ENCODE measurements around the gene SYTL1.

SYTL1 gene

DNA sequence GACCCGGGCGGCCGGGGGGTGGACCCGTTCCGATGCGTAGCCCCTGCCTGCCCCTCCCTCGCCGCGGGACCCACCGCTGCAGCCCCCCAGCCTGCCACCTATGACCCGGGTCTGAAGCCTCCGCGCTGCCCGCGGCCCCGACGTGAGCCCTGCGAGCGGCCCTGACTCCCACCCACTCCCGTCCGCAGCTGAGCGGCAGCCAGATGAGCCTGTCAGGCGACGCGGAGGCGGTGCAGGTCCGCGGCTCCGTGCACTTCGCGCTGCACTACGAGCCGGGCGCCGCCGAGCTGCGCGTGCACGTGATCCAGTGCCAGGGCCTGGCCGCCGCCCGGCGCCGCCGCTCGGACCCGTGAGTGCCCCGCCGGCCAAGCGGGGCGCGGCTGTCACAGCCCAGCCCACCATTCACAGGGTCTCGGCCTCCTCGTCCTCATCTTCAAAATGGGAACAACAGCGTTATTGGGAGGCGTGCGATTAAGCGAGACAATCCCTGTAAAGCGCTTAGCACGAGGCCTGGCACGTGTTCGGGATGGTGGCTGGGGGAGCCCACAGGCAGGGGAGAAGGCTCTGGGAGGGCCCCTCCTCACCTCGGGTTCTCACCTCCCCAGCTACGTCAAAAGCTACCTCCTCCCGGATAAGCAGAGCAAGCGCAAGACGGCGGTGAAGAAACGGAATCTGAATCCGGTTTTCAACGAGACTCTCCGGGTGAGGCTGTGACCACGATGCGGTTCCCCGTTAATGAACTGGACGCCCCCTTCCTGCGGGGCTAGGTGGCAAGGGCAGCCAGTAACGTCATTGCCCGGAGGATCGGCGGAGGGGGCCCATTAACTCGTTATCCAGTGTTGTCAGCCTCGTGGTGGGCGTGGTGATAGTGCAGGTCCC is 8.2 kb downstream of the SYTL1 start:
- no peaks in the 10 kb centered on the region for H3K9me3 ChIP-seq (ENCODE audit: low read length)
- no peaks in the 10 kb centered on the region for H3K36me3 ChIP-seq (ENCODE audit: insufficient read depth, low read length)
- H3K9ac ChIP-seq (ENCODE audit: low read length): no peak overlapping the region
- peaks cover 15% of the 10 kb centered on the region for H3K4me1 ChIP-seq (ENCODE audit: insufficient read depth, low read length)
- no peak overlapping the region for H3K27ac ChIP-seq (ENCODE audit: low read depth, low read length)
- peaks cover 4 to 32% of the 10 kb centered on the region in 2 donors for H3K27me3 ChIP-seq (ENCODE audit: control insufficient read depth in 1 of 2, insufficient read depth in 2 of 2, low read length in 2 of 2)
- peak overlapping the region; percentile 32 to 38 for H3K4me3 ChIP-seq (ENCODE audit: low read depth in 1 of 2, low read length in 2 of 2)

DNA sequence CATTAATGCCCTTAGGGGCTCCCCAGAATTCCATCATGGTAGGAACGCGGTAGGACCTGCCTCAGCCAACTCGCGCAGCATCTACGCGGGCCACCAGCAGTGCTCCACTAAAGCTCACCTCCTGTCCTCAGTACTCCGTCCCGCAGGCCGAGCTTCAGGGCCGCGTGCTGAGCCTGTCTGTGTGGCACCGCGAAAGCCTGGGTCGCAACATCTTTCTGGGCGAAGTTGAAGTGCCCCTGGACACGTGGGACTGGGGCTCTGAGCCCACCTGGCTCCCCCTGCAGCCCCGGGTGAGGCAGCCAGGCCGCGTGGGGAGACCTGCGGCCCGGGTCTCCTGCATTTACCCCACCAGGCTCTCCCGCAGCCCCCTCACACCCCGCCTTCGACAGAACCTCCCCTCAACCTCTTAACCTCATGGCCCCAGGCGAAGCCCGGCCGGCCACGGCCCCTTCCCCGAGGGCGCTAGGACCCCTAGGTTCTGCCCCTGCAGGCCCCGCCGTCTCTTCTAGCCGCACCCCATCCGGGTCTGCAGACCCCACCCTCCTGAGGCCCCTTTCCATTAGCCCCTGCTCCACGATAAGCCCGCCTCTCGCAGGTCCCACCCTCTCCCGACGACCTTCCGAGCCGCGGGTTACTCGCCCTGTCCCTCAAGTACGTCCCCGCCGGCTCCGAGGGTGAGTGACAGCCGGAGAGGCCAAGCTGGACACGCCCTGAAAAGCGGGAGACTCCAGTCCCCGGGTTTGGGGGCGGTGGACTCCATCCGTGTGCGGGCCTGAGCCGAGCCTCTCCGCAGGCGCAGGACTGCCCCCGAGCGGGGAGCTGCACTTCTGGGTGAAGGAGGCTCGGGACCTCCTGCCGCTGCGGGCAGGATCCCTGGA is 9.1 kb downstream of the SYTL1 start:
- Histone ChIP-seq H3K4me3 (ENCODE audit: low read depth in 1 of 2, low read length in 2 of 2) (peak overlapping the region in 1 of 2 donors; percentile 38), H3K27ac (ENCODE audit: low read depth, low read length) (no peak overlapping the region), H3K36me3 (ENCODE audit: insufficient read depth, low read length) (peaks cover 7% of the 10 kb centered on the region), H3K9me3 (ENCODE audit: low read length) (no peaks in the 10 kb centered on the region), H3K4me1 (ENCODE audit: insufficient read depth, low read length) (peaks cover 15% of the 10 kb centered on the region), H3K9ac (ENCODE audit: low read length) (no peak overlapping the region), H3K27me3 (ENCODE audit: control insufficient read depth in 1 of 2, insufficient read depth in 2 of 2, low read length in 2 of 2) (peaks cover 4 to 32% of the 10 kb centered on the region in 2 donors)

- Histone ChIP-seq H3K4me3 (ENCODE audit: low read depth in 1 of 2, low read length in 2 of 2) (peak overlapping the region in 1 of 2 donors; percentile 27), H3K4me1 (ENCODE audit: insufficient read depth, low read length) (peaks cover 15% of the 10 kb centered on the region), H3K9ac (ENCODE audit: low read length) (no peak overlapping the region), H3K27me3 (ENCODE audit: control insufficient read depth in 1 of 2, insufficient read depth in 2 of 2, low read length in 2 of 2) (peaks cover 4 to 32% of the 10 kb centered on the region in 2 donors), H3K27ac (ENCODE audit: low read depth, low read length) (no peak overlapping the region), H3K36me3 (ENCODE audit: insufficient read depth, low read length) (peaks cover 14% of the 10 kb centered on the region), H3K9me3 (ENCODE audit: low read length) (no peaks in the 10 kb centered on the region)
Measured at GRCh38 chr1:27351541-27352107, 9.8 kb downstream of the SYTL1 start.

DNA sequence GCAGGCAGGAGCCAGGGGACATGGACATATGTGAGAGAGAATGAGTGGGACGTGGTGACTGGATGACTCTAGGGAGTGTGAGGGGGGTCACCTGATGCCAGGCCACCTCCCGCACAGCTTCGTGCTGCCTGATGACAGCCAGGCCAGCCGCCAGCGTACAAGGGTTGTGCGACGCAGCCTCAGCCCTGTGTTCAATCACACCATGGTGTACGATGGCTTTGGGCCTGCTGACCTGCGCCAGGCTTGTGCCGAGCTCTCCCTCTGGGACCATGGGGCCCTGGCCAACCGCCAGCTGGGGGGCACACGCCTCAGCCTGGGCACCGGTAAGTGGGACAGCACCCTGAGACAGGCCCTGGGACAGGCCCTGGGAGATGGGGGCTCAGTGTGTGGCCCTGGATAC is 11.3 kb downstream of the SYTL1 start:
- H3K9ac ChIP-seq (ENCODE audit: low read length): no peak overlapping the region
- no peak overlapping the region for H3K4me3 ChIP-seq (ENCODE audit: low read depth in 1 of 2, low read length in 2 of 2)
- no peak overlapping the region for H3K27ac ChIP-seq (ENCODE audit: low read depth, low read length)
- peaks cover 14% of the 10 kb centered on the region for H3K36me3 ChIP-seq (ENCODE audit: insufficient read depth, low read length)
- peaks cover 15% of the 10 kb centered on the region for H3K4me1 ChIP-seq (ENCODE audit: insufficient read depth, low read length)
- H3K9me3 ChIP-seq (ENCODE audit: low read length): no peaks in the 10 kb centered on the region
- H3K27me3 ChIP-seq (ENCODE audit: control insufficient read depth in 1 of 2, insufficient read depth in 2 of 2, low read length in 2 of 2): peaks cover 4 to 28% of the 10 kb centered on the region in 2 donors

DNA sequence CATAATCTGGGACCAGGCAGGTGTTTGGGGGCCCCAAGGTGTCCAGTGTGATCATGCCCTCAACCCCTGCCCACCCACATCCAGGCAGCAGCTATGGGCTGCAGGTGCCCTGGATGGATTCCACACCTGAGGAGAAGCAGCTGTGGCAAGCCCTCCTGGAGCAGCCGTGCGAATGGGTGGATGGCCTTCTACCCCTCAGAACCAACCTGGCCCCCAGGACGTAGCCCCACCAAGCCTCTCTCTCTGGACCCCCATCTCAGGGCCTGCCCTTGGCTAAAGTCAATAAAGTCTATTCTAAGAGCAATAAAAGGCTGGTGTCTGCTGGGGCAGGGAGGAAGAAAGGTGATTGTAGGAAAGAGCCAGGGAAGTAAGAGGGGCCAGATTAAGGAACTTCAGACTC is 11.8 kb downstream of the SYTL1 start:
- no peak overlapping the region for H3K27ac ChIP-seq (ENCODE audit: low read depth, low read length)
- peaks cover 16% of the 10 kb centered on the region for H3K36me3 ChIP-seq (ENCODE audit: insufficient read depth, low read length)

DNA sequence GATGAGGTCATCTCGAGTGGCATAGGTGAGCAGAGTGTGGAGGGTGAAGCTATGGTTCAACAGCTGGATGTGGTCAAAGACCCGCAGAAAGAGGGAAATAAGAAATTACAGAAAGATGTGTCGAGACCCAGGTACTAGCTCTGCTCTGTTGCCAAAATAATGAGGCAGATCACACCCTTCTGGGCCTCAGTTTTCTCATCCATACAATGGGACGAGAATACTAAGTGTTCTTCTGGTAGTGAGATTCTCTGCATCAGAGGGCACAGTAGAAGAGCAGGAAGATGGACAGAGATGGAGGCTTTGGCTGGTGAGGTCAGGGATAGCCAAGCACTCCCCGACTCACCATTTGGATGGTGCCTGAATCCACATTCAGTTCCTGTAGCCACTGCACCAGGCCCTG is 13.9 kb downstream of the SYTL1 start:
- Histone ChIP-seq H3K36me3 (ENCODE audit: insufficient read depth, low read length) (peaks cover 31% of the 10 kb centered on the region), H3K4me3 (ENCODE audit: low read depth in 1 of 2, low read length in 2 of 2) (no peak overlapping the region), H3K4me1 (ENCODE audit: insufficient read depth, low read length) (peaks cover 5% of the 10 kb centered on the region), H3K9me3 (ENCODE audit: low read length) (no peaks in the 10 kb centered on the region), H3K9ac (ENCODE audit: low read length) (no peak overlapping the region), H3K27me3 (ENCODE audit: control insufficient read depth in 1 of 2, insufficient read depth in 2 of 2, low read length in 2 of 2) (peaks cover 0 to 8% of the 10 kb centered on the region in 2 donors), H3K27ac (ENCODE audit: low read depth, low read length) (no peak overlapping the region)

More for the DNA sequence above, 11.8 kb downstream of the SYTL1 start:
- H3K4me3 ChIP-seq (ENCODE audit: low read depth in 1 of 2, low read length in 2 of 2): no peak overlapping the region
- no peaks in the 10 kb centered on the region for H3K9me3 ChIP-seq (ENCODE audit: low read length)
- peaks cover 15% of the 10 kb centered on the region for H3K4me1 ChIP-seq (ENCODE audit: insufficient read depth, low read length)
- peaks cover 4 to 28% of the 10 kb centered on the region in 2 donors for H3K27me3 ChIP-seq (ENCODE audit: control insufficient read depth in 1 of 2, insufficient read depth in 2 of 2, low read length in 2 of 2)
- no peak overlapping the region for H3K9ac ChIP-seq (ENCODE audit: low read length)

DNA sequence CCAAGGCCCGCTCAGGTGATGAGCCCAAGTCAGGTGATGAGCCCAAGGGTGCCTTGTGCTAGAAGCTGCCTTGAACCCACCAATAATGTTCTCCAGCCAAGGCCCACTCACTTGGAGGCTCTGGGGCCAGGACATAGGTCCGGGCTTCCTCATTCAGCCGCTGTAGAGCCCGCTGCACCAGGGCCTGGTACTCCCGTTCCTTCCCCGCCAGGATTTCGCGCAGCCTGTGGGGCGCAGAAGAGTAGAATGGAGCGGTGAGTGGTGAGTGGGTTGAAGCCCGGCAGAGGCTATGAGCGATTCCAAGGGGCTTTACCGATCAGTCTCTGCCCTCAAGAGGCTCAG is 14.4 kb downstream of the SYTL1 start:
- H3K36me3 ChIP-seq (ENCODE audit: insufficient read depth, low read length): peaks cover 36% of the 10 kb centered on the region
- H3K27ac ChIP-seq (ENCODE audit: low read depth, low read length): no peak overlapping the region
- no peak overlapping the region for H3K9ac ChIP-seq (ENCODE audit: low read length)
- H3K4me1 ChIP-seq (ENCODE audit: insufficient read depth, low read length): peaks cover 5% of the 10 kb centered on the region
- H3K9me3 ChIP-seq (ENCODE audit: low read length): no peaks in the 10 kb centered on the region
- H3K4me3 ChIP-seq (ENCODE audit: low read depth in 1 of 2, low read length in 2 of 2): no peak overlapping the region
- H3K27me3 ChIP-seq (ENCODE audit: control insufficient read depth in 1 of 2, insufficient read depth in 2 of 2, low read length in 2 of 2): peaks cover 0 to 2% of the 10 kb centered on the region in 2 donors

DNA sequence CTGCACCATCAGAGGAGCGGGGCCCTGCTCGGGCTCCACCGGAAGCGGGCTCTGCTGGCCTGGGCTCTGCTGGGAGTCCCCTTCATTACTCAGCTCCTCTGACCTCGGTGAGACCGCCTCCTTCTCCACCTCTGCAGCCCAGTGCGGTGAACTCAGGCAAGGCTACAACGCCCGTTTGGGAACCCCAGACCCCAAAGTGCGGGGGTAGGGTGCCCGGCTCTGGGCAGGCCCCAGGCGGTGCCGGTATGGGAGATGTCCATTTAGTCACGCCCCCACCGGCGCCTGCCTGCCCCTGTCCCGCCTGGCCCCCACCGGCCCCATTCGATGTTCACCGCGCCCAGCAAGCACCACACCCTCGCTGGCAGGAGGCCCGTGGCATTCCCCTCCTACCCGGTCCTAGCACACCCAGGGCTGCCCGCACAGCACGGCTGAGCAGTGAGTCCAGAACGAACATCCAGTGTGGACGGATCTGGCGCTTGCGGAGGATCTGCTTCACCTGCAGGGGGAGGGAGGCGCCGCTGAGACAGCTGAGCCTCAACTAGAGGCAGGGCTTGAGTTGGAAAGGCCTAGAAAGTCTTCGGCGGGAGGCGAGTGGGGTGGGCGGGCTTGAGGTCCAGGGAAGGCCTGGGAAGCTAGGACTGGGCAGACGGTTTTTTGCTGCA is 14.9 kb downstream of the SYTL1 start:
- H3K27me3 ChIP-seq (ENCODE audit: control insufficient read depth in 1 of 2, insufficient read depth in 2 of 2, low read length in 2 of 2): no peaks in the 10 kb centered on the region
- H3K27ac ChIP-seq (ENCODE audit: low read depth, low read length): no peak overlapping the region
- peaks cover 5% of the 10 kb centered on the region for H3K4me1 ChIP-seq (ENCODE audit: insufficient read depth, low read length)
- H3K9me3 ChIP-seq (ENCODE audit: low read length): no peaks in the 10 kb centered on the region
- H3K4me3 ChIP-seq (ENCODE audit: low read depth in 1 of 2, low read length in 2 of 2): peak overlapping the region in 1 of 2 donors; percentile 43
- H3K36me3 ChIP-seq (ENCODE audit: insufficient read depth, low read length): peaks cover 41% of the 10 kb centered on the region
- no peak overlapping the region for H3K9ac ChIP-seq (ENCODE audit: low read length)

DNA sequence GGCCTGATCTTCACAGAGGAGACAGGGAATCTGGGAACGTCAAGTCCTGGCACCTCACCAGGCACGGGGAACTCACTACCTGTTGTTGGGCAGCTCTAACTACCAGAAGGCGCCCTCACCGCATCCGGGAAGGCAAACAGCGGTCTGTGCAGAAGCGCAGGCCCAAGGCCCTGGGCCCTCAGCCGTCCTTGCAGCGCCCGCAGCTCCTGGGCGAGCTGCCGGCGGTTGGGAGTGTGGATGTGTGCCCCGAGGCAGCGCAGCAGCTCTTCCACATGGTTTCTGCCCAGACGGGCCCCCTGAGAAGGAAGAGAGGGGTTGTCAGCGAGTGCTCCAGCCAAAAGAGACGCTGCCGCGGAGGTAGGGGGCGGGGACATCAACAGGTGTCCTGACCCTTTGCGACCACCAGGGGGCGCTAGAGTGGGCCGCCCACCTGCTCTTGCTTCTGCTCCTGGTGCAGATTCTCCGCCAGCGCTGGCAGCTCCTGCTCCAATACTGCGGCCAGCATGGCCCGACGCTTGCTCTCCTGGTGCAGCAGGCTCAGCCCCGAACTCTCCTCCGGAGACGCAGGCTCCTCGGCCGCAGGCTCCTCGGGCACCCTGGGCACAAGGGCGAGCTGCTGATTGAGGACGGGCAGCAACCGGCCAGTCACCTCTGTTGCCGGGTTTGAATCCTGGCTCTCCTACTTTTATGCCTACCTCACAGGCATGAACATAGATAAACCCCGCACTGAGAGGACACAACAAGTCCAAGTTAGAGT is 15.6 kb downstream of the SYTL1 start:
- peaks cover 5% of the 10 kb centered on the region for H3K4me1 ChIP-seq (ENCODE audit: insufficient read depth, low read length)
- no peak overlapping the region for H3K9ac ChIP-seq (ENCODE audit: low read length)
- no peaks in the 10 kb centered on the region for H3K27me3 ChIP-seq (ENCODE audit: control insufficient read depth in 1 of 2, insufficient read depth in 2 of 2, low read length in 2 of 2)
- no peaks in the 10 kb centered on the region for H3K9me3 ChIP-seq (ENCODE audit: low read length)
- peak overlapping the region in 1 of 2 donors; percentile 43 for H3K4me3 ChIP-seq (ENCODE audit: low read depth in 1 of 2, low read length in 2 of 2)
- H3K36me3 ChIP-seq (ENCODE audit: insufficient read depth, low read length): peaks cover 48% of the 10 kb centered on the region
- peak overlapping the region; percentile 27 for H3K27ac ChIP-seq (ENCODE audit: low read depth, low read length)

DNA sequence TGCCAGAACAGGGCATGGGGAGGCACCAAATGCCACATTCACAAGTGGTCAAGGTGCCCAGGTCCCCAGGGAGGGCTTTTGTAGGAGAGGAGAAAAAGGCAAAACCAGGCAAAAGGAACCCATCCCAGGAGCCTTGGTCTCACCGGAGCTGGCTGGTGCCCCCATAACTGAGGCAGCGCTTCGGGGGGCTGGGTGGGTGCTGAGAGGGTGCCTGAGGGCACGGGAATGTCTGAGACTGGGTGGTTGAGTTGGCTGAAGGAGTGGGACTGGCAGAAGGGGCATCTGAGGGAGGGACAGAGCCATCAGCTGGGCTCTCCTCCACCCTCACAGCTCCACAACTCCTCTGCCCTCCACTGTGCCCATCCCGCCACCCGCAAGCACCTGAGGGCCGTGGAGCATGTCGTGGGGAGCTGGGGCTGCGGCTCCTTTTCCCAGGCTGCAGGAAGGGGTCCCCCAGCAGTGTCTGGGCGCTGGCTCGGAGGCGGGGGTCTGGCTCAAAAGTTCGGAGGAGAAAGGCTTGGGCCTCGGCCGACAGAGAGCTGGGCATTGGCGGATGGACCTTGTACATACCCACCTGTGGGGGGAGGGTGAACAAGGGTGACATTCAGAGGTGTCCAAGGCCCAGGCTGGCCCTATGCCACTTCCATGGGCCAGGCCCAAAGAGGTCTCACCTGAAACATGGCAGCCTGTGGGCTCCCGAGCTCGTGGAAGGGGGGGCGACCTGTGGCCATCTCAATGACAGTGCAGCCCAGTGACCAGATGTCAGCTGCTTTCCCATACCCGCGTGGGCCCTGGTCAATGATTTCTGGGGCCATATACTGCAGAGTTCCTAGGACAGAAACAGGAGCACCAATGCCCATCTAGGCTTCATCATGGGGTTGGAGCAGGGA is 16.5 kb downstream of the SYTL1 start:
- H3K36me3 ChIP-seq (ENCODE audit: insufficient read depth, low read length): peaks cover 56% of the 10 kb centered on the region
- H3K4me1 ChIP-seq (ENCODE audit: insufficient read depth, low read length): peaks cover 5% of the 10 kb centered on the region
- H3K27ac ChIP-seq (ENCODE audit: low read depth, low read length): no peak overlapping the region
- H3K27me3 ChIP-seq (ENCODE audit: control insufficient read depth in 1 of 2, insufficient read depth in 2 of 2, low read length in 2 of 2): no peaks in the 10 kb centered on the region
- no peak overlapping the region for H3K9ac ChIP-seq (ENCODE audit: low read length)
- H3K4me3 ChIP-seq (ENCODE audit: low read depth in 1 of 2, low read length in 2 of 2): no peak overlapping the region
- no peaks in the 10 kb centered on the region for H3K9me3 ChIP-seq (ENCODE audit: low read length)
